HUES64 (cell line): ENCODE measurements around the gene METTL23.
"Not testable (repeated sequence)": the region's sequence is repeated elsewhere in the genome, so short reads cannot be mapped to it uniquely, and the experiment has no call there.

ENCODE experiments used
- H3K27ac ChIP-seq: 2 replicates; pipeline ENCODE4 v1.7.0; 2013; ENCODE audit warnings: low read depth, low read length, inconsistent platforms
- H3K27me3 ChIP-seq: 2 replicates; pipeline ENCODE4 v1.6.1; 2013; ENCODE audit warnings: mild to moderate bottlenecking, low read length; ENCODE audit not compliant: insufficient read depth
- H3K36me3 ChIP-seq: 2 replicates; pipeline ENCODE4 v1.6.1; 2013; ENCODE audit warnings: mild to moderate bottlenecking, low read length; ENCODE audit not compliant: insufficient read depth
- H3K4me1 ChIP-seq: 2 replicates; pipeline ENCODE4 v1.6.1; 2013; ENCODE audit warnings: mild to moderate bottlenecking, low read length, moderate library complexity; ENCODE audit not compliant: insufficient read depth
- H3K4me3 ChIP-seq: 2 replicates; pipeline ENCODE4 v1.5.1; 2013; ENCODE audit warnings: mild to moderate bottlenecking, low read length, moderate library complexity
- H3K9ac ChIP-seq: 2 replicates; pipeline ENCODE4 v1.6.1; 2013; ENCODE audit warnings: mild to moderate bottlenecking, low read depth, low read length
- H3K9me3 ChIP-seq: 2 replicates; pipeline ENCODE4 v1.6.1; 2013; ENCODE audit warnings: low read depth, low read length; ENCODE audit not compliant: insufficient read depth
- WGBS: fragments of 150-250, 120-280 bp; methylation state at CpG from one replicate; pipeline ENCODE4 v1.1.7; 2013; ENCODE audit warnings: missing lambda C conversion rate; 5-methylcytosine and 5-hydroxymethylcytosine counted together

The METTL23 gene

GRCh38 chr17:76731800-76732733 lies 5.4 kb downstream of the METTL23 start:
- peaks cover 17% of the 10 kb centered on the region for H3K4me1 ChIP-seq
- H3K27me3 ChIP-seq, H3K27ac ChIP-seq, H3K4me3 ChIP-seq, H3K9me3 ChIP-seq, H3K9ac ChIP-seq: not testable (repeated sequence)
- WGBS: 93% methylated on average over 13 of the region's 13 CpGs
- peaks cover 54% of the 10 kb centered on the region for H3K36me3 ChIP-seq

- no peak overlapping the region for H3K9ac ChIP-seq
Measured at GRCh38 chr17:76732734-76733617, 6.3 kb downstream of the METTL23 start.

GRCh38 chr17:76733618-76733957 lies 6.9 kb downstream of the METTL23 start:
- Histone ChIP-seq H3K27ac (no peak overlapping the region), H3K4me3 (peak overlapping the region; percentile 97; the same call in 1 of the 2 replicates), H3K4me1 (peaks cover 11% of the 10 kb centered on the region), H3K27me3 (no peaks in the 10 kb centered on the region), H3K9me3 (no peaks in the 10 kb centered on the region), H3K36me3 (peaks cover 54% of the 10 kb centered on the region), H3K9ac (no peak overlapping the region)
- WGBS: no CpG with 5 or more reads among the region's 1 CpG

More at GRCh38 chr17:76732734-76733617, 6.3 kb downstream of the METTL23 start:
- Histone ChIP-seq H3K4me1 (peaks cover 10% of the 10 kb centered on the region), H3K9me3 (no peaks in the 10 kb centered on the region), H3K36me3 (peaks cover 54% of the 10 kb centered on the region), H3K27me3 (no peaks in the 10 kb centered on the region), H3K27ac (no peak overlapping the region), H3K4me3 (peak overlapping the region; percentile 97; the same call in 1 of the 2 replicates)
- 96% methylated on average over 2 of the region's 3 CpGs for WGBS

- no peaks in the 10 kb centered on the region for H3K27me3 ChIP-seq
- peaks cover 14% of the 10 kb centered on the region for H3K4me1 ChIP-seq
- H3K27ac ChIP-seq: peak overlapping the region; percentile 16; the same call in 1 of the 2 replicates
- peaks cover 54% of the 10 kb centered on the region for H3K36me3 ChIP-seq
- peak overlapping the region; percentile 100; the same call in 1 of the 2 replicates for H3K9ac ChIP-seq
- peak overlapping the region; percentile 97 for H3K4me3 ChIP-seq
- 67% methylated on average over 5 of the region's 8 CpGs for WGBS
- no peaks in the 10 kb centered on the region for H3K9me3 ChIP-seq
Measured at GRCh38 chr17:76734080-76734840, 7.6 kb downstream of the METTL23 start.

GRCh38 chr17:76735006-76735405 lies 8.4 kb downstream of the METTL23 start:
- 41% methylated on average over 4 of the region's 5 CpGs for WGBS
- peak overlapping the region; percentile 32; the same call in 1 of the 2 replicates for H3K27ac ChIP-seq
- peaks cover 50% of the 10 kb centered on the region for H3K36me3 ChIP-seq
- H3K9me3 ChIP-seq: no peaks in the 10 kb centered on the region
- H3K27me3 ChIP-seq: no peaks in the 10 kb centered on the region
- peak overlapping the region; percentile 97 for H3K4me3 ChIP-seq
- peak overlapping the region; percentile 100 for H3K9ac ChIP-seq
- H3K4me1 ChIP-seq: peaks cover 14% of the 10 kb centered on the region

- 2% methylated on average over 20 of the region's 20 CpGs for WGBS
- Histone ChIP-seq H3K4me1 (peaks cover 14% of the 10 kb centered on the region), H3K27me3 (no peaks in the 10 kb centered on the region), H3K36me3 (peaks cover 50% of the 10 kb centered on the region), H3K27ac (peak overlapping the region; percentile 98), H3K4me3 (peak overlapping the region; percentile 97), H3K9ac (peak overlapping the region; percentile 100), H3K9me3 (no peaks in the 10 kb centered on the region)
Measured at GRCh38 chr17:76735586-76736348, 9.1 kb downstream of the METTL23 start.

GRCh38 chr17:76736349-76737081 lies 9.9 kb downstream of the METTL23 start:
- Histone ChIP-seq H3K9ac (peak overlapping the region; percentile 100), H3K27ac (peak overlapping the region; percentile 98), H3K36me3 (peaks cover 52% of the 10 kb centered on the region), H3K27me3 (no peaks in the 10 kb centered on the region), H3K9me3 (no peaks in the 10 kb centered on the region), H3K4me1 (peaks cover 14% of the 10 kb centered on the region), H3K4me3 (peak overlapping the region; percentile 97)
- WGBS: under 1% methylated on average over 117 of the region's 117 CpGs

GRCh38 chr17:76737082-76737675 lies 10.5 kb downstream of the METTL23 start, which contains the start of gene SRSF2:
Gene SRSF2 (minus strand): TSS chr17:76737331. CDS start chr17:76737160, 171 bp downstream.
- peak within 1 kb of the TSS; percentile 100 for H3K9ac ChIP-seq
- under 1% methylated on average over 60 of the region's 60 CpGs for WGBS
- peaks cover 52% of the 10 kb centered on the region for H3K36me3 ChIP-seq
- peaks cover 14% of the 10 kb centered on the region for H3K4me1 ChIP-seq
- H3K4me3 ChIP-seq: peak within 1 kb of the TSS; percentile 97
- peak within 1 kb of the TSS; percentile 98 for H3K27ac ChIP-seq
- H3K27me3 ChIP-seq: no peaks in the 10 kb centered on the region
- H3K9me3 ChIP-seq: no peaks in the 10 kb centered on the region

GRCh38 chr17:76737676-76738467 lies 11.2 kb downstream of the METTL23 start, which contains the start of gene MFSD11:
Gene MFSD11 (plus strand): TSS chr17:76738119. CDS start chr17:76738353, 234 bp downstream.
- no peaks in the 10 kb centered on the region for H3K9me3 ChIP-seq
- WGBS: under 1% methylated on average over 57 of the region's 57 CpGs
- peak within 1 kb of the TSS; percentile 100 for H3K9ac ChIP-seq
- H3K4me3 ChIP-seq: peak within 1 kb of the TSS; percentile 97
- peaks cover 51% of the 10 kb centered on the region for H3K36me3 ChIP-seq
- no peaks in the 10 kb centered on the region for H3K27me3 ChIP-seq
- H3K4me1 ChIP-seq: peaks cover 14% of the 10 kb centered on the region
- H3K27ac ChIP-seq: peak within 1 kb of the TSS; percentile 98
